Measurements from ENCODE around the gene UBE2J2.

DNA sequence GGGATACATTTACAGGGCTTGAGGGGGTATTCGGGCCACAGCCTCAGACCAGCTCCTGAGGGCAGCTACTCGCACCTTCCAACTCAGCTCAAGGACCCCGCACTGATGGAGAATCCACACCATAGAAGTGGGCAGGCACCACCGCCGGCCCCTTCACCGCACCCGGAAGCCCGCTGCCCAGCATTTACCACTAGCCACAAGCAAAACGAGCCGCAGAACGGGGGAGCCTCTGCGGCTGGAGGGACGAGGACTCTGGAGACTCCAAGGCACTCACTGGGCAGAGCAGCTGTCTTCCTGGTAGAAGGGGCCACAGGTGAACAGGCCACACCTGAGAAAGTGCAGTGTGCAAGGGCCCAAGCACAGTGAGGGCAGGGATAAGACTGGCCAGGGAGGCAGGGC lies 5.4 kb downstream of the UBE2J2 start:
- TF ChIP-seq CTCF (IDR thresholded peaks at IDR 0.05) = no peak
- no peak for TF ChIP-seq POLR2A (IDR thresholded peaks at IDR 0.05)
